ENCODE measurements around the gene PLCL1.

PLCL1 gene

GRCh38 chr2:197934261-197934933 is 130.0 kb downstream of the PLCL1 start:
- no peak for DNase-seq (ENCODE audit: low read depth)
- no peak for TF ChIP-seq CTCF (IDR thresholded peaks at IDR 0.05; ENCODE audit: control insufficient read depth, extremely low read depth, insufficient read depth)
- H3K4me3 ChIP-seq (ENCODE audit: low read depth, low read length) = no peak overlapping the region

DNA sequence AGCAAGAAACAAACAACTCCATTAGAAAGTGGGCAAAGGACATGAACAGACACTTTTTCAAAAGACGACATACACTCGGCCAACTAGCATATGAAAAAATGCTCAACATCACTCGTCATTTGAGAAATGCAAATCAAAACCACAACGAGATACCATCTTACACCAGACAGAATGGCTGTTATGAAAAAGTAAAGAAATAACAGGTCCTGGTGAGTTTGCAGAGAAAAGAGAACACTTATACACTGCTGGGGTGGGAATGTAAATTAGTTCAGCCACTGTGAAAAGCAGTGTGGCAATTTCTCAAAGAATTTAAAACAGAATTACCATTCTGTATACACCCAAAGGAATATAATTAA is 130.5 kb downstream of the PLCL1 start:
- no peak overlapping the region for H3K4me3 ChIP-seq (ENCODE audit: low read depth, low read length)
- no peak for DNase-seq (ENCODE audit: low read depth)
- TF ChIP-seq CTCF (IDR thresholded peaks at IDR 0.05; ENCODE audit: control insufficient read depth, extremely low read depth, insufficient read depth) = no peak

GRCh38 chr2:197937814-197938213 is 133.4 kb downstream of the PLCL1 start:
- H3K4me3 ChIP-seq (ENCODE audit: low read depth, low read length) = no peak overlapping the region
- no peak for DNase-seq (ENCODE audit: low read depth)
- no peak for TF ChIP-seq CTCF (IDR thresholded peaks at IDR 0.05; ENCODE audit: control insufficient read depth, extremely low read depth, insufficient read depth)

DNA sequence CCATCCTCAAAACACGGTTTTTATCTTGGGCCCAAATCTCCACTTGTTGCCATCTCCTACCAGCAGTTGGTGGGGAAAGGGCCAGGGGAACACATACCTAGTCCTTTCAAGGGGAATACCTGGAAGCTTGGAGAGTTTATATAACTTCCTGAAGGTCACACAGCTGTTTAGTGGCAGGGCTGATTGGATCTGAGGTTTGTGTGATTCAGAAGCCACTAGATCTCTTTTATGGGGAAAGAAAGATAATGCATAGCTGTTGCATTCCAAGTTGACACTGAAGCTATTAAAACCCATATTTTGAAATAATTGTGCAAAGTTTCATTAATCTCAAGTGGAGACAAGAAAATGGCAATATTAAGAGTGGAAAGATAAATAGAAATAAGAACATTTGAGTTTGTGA is 134.2 kb downstream of the PLCL1 start:
- DNase-seq (ENCODE audit: low read depth) = no peak
- no peak for TF ChIP-seq CTCF (IDR thresholded peaks at IDR 0.05; ENCODE audit: control insufficient read depth, extremely low read depth, insufficient read depth)
- H3K4me3 ChIP-seq (ENCODE audit: low read depth, low read length) = no peak overlapping the region

DNA sequence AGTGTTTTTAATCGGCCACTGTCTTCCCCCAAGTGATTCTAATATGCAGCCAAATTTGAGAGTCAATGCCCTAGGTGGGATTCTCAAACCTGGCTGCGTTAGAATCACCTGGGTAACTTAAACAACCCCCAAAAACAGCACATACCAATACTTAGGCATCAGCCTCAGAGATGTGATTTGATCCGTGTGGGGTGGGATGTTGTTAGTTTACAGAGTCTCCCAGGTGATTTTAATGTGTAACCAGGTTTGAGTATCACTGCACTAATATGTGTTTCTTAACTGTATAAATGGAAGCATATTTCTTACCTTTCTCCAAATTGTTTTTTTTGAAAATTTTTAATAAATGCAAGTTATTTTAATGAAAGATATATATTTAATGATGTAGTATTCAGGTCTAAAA is 135.4 kb downstream of the PLCL1 start:
- TF ChIP-seq CTCF (IDR thresholded peaks at IDR 0.05; ENCODE audit: control insufficient read depth, extremely low read depth, insufficient read depth) = no peak
- DNase-seq (ENCODE audit: low read depth) = no peak
- H3K4me3 ChIP-seq (ENCODE audit: low read depth, low read length) = no peak overlapping the region

DNA sequence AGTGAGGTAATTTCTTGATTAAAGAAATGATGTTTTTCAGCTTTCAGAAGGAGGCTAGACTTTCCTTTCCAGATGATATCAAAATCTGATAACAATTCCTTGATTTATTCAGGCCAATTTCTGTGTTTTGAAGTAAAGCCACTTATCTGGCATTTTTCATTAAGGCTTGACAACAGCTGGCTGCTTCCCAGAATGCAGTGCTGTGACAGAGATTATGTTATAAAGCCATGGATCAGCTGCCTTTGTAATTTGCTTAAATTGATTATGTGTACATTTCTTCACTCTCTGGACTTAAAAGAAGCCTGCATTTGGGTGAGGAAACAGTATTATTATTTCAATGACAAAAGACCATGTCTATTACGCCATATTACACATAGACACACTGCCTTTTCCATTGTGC is 136.0 kb downstream of the PLCL1 start:
- no peak for DNase-seq (ENCODE audit: low read depth)
- TF ChIP-seq CTCF (IDR thresholded peaks at IDR 0.05; ENCODE audit: control insufficient read depth, extremely low read depth, insufficient read depth) = no peak
- H3K4me3 ChIP-seq (ENCODE audit: low read depth, low read length) = no peak overlapping the region

GRCh38 chr2:197941715-197942114 is 137.3 kb downstream of the PLCL1 start:
- no peak overlapping the region for H3K4me3 ChIP-seq (ENCODE audit: low read depth, low read length)
- DNase-seq (ENCODE audit: low read depth) = no peak
- no peak for TF ChIP-seq CTCF (IDR thresholded peaks at IDR 0.05; ENCODE audit: control insufficient read depth, extremely low read depth, insufficient read depth)
